NCI-H2196 (cell line): ENCODE measurements around the gene ARHGEF26.

Experiments used
- DNase-seq: peaks from one replicate; lab custom pipeline; 2025; ENCODE audit not compliant: unreplicated experiment; lab: John Stamatoyannopoulos, UW

The ARHGEF26 gene

GRCh38 chr3:154115332-154115731 is 5.9 kb upstream of the ARHGEF26 start:
- no peak for DNase-seq

DNA sequence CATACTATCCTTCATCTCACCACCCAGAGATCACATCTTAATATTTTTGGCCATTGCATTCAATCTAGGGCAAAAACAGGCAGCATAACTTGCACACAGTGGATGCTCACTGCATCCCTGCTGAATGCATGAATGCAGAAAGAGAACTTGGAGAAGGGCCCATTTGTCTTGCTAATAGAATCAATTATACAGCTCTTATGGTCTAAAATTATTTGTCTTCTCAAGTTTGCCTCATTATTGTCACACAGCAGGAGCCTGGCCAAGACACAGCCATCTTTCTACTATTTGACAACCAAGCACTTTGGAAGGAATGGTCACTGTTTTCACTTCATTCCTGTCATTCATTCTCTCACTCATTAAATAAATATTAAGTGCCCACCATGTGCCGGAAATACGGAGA is 1.2 kb upstream of the ARHGEF26 start:
- DNase-seq, result no peak

GRCh38 chr3:154121701-154122551 is 736 bp downstream of the ARHGEF26 start:
- no peak for DNase-seq

DNA sequence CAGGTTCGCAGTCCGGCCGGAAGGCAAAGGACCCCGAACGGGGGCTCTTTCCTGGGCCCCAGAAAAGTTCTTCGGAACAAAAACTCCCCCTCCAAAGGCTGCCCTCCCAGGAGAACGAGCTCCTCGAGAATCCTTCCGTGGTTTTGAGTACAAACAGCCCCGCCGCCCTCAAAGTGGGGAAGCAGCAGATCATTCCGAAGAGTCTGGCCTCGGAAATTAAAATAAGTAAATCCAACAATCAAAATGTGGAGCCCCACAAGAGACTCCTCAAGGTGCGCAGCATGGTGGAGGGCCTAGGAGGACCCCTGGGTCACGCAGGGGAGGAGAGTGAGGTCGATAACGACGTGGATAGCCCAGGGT is 1.3 kb downstream of the ARHGEF26 start:
- DNase-seq, result no peak

DNA sequence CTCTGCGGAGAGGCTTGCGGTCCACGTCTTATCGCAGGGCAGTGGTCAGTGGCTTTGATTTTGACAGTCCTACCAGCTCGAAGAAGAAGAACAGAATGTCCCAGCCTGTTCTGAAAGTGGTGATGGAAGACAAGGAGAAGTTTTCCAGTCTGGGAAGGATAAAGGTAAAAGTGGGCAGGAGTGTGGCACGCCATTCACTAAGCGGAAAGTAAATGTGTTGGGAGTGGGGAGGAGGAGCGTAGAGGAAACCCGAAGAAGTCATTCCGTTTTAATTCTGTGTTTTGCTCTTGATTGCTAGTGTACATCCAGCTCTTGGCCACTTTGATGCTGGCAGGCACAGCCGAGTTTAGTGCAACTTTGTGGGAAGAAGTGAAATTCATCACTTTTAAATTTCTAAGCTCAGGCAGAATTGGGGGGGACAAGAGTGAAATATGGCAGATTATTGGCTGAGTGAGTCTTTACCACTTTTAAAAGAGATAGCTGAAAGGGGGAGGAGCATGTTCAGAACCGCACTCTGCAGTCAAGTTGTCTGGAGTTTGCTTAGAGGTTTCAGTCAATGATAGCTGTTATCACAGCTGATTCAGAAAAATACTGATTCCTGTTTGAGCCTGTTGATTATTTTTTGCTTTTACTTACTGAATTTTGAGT is 1.8 kb downstream of the ARHGEF26 start:
- no peak for DNase-seq

GRCh38 chr3:154123906-154124305 is 2.7 kb downstream of the ARHGEF26 start:
- DNase-seq, result no peak

DNA sequence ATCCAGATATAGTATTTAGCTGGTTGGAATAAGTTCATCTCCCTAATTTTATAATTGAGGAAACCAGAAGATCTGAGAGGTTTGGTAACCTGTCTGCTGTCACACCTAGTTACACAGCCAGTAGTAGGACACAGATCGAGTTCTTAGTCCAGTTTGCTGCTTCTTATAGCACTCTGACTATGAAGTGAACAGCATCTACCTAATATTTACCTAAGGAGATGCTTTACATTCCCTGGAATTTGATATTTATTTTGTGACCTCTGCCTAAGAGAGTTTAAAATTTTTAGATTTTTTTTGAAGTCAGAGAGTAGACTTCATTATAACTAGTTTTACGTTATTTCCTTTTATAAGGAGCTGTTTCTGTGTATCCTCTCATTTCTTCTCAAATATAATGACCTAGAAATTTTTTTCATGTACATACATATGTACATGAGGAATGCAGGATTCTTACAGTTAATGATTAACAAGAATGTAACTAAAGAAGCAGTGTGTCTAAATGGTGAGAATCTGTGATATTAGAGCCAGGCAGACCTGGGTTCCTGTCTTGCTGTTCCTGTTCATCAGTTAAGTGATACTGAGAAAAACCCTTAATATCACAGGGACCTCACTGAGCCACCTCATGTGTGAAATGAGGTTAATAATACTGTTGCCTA is 4.3 kb downstream of the ARHGEF26 start:
- no peak for DNase-seq

DNA sequence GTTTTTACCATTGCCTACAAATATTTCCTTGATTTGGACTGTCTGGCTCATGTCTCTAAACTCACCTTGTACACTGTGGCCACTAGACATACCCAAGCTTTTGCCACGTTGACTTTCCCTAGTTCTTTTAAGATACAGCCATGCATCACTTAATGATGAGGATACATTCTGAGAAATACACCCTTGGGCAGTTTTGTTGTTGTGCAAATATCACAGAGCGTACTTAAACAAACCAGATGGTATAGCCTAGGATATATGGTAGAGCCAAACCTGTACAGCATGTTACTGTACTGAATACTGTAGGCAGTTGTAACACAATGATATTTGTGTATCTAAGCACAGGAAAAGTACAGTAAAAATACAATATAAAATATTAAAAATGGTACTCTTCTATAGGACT is 5.5 kb downstream of the ARHGEF26 start:
- no peak for DNase-seq

DNA sequence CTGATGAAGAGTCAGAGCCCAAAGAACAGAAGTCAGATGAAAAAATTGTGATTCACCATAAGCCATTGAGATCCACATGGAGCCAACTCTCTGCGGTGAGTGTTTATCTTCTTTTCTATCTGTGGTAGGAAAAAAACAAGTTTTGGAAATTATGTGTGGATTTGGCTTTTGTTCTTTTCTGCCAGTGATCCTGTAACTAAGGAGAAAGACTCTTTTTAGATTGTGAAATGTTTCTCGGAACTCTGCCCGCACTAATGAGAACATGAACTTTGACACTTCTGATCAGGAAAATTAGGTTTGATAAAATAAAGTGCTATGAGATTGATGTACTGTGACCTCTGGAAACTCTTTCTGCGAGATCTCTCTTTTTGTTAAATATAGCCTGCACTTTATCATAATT is 8.4 kb downstream of the ARHGEF26 start:
- no peak for DNase-seq

DNA sequence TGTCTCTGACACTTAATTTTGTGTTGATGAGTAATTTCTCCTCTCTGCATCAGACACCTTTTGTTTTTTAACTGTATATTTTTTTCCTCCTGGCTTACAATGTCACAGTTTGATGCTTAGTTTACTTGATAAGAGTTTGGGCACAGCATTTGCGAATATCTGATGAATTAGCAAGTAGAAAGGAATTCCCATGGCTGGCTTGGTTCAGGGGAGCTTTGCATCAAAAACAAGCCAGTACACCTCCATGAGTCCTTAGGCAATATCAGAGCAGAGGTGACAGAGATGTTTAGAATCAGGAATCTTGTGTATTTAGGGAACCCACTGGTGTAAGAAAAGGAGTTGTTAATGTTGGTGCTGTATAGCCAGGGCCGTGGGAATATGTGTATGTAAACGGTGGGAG is 9.3 kb downstream of the ARHGEF26 start:
- no peak for DNase-seq

- no peak for DNase-seq
These were observed 10.6 kb downstream of the ARHGEF26 start for GRCh38 chr3:154131830-154132229.

DNA sequence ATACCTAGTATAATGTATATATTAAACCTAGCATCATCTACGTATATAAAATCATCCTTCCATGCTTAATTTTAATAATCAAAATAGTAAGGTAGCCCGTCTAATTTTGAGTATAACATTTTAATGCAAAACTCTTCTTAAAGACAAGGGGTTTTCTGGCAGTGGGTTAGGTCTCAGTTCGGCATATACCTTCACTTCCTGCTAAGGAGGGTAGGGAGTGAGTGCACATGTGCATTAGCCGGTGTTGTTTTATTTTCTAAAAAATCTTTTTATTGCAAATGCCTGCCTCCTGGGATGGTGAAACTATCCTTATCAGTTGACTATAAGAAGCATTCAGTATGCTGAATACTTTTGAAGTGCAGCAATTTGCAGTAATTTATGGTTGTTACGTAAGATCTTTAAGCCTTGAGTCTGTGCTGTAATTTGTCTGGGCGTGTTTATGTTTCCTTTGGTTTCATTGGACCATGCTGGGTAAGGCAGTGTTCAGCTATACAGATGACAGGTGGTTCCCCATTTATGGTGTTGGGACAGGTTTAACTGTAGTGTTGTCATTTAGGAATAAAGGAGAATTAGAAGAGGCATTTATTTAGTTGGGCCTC is 11.7 kb downstream of the ARHGEF26 start:
- DNase-seq, result no peak

- DNase-seq, result no peak
These were observed 14.5 kb downstream of the ARHGEF26 start for GRCh38 chr3:154135511-154136173.

GRCh38 chr3:154137036-154137435 is 15.8 kb downstream of the ARHGEF26 start:
- no peak for DNase-seq

- no peak for DNase-seq
These were observed 18.8 kb downstream of the ARHGEF26 start for GRCh38 chr3:154139996-154140436.

DNA sequence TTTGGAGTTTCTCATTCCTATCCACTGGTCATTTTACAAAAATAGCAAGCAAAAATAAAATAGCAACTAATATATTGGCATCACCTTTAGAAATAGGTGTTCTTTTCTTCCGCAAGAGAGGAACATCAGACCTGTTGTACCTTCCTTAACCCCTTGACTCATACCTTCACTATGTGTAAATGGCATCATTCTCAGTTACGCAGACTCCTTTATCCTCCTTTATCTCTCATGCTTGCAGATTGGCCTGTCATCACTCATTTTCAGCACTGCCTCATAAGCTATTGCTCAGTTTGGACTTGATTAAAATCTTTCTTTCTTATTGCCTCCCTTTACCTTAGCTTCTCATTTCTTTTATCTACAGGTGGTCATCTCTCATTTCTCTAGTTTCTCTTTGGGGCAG is 21.4 kb downstream of the ARHGEF26 start:
- no peak for DNase-seq

- no peak for DNase-seq
These were observed 22.7 kb downstream of the ARHGEF26 start for GRCh38 chr3:154143873-154144272.

GRCh38 chr3:154144825-154145465 is 23.8 kb downstream of the ARHGEF26 start:
- DNase-seq, result no peak

DNA sequence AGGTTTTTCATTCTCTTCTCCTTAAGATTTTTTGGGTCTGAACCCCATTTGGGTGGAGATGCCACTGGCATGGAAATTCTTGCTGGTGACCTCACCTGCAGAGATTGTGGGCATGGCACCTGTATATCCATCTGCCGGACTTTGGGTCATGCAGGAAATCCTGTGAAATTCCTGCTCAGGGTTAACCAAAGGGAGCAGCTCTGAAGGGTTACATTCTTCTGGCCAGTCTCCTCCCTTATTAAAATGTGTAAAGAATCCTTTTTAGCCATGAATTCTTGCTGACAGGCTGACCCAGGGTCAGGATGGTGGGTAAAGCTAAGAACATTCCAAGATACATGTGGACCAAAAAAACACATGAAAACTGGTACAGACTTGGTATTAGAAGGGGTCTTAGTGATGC is 27.4 kb downstream of the ARHGEF26 start:
- DNase-seq, result no peak

DNA sequence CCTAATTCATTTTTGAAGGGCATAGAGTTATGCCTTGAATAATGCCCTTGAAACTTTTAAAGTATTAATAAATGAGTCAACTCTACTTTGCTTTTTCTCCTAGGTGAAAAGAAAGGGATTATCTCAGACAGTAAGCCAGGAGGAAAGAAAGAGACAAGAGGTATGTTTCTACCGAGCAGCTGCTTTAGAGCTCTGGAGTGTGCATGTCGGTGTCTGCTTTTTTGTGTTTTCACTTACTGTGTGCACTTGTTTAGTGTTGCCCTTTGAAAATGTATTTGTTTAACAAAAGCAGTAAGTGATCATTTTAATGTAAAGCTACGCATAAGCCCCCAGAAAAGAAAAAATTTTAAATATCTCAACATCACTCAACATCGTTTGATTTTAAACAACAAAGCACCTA is 28.1 kb downstream of the ARHGEF26 start:
- DNase-seq, result no peak

DNA sequence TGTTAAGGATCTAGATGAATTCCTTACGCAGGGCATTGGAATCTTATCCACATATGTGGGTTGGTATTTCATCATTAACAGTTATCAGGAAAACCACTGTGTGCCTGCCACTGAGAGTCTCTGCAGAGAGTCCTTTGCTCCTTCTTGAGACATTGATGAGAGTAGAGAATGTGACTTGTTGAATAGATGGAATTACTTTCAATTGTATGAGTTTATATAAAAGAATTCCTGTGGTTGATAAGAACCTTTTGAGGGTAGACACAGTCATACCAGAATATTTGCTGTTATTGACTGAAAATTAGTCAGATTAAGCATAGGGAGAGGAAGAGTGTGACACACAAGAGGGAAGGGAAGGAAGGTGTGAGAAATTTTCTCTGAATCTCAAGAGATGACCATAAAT is 30.8 kb downstream of the ARHGEF26 start:
- no peak for DNase-seq
